DOHH2 (cell line): ENCODE data around the gene ADCY7.

Source experiments
- H3F3A ChIP-seq: fragments of 200-600 bp; sonication (generic), shearing (Covaris generic); 2 replicates; pipeline ENCODE4 v1.6.0; 2016; ENCODE audit warnings: antibody characterized with exemption, mild to moderate bottlenecking; ENCODE audit not compliant: control insufficient read depth, insufficient read depth
- H3K27ac ChIP-seq: fragments of 200-600 bp; sonication (generic); 2 replicates; pipeline ENCODE4 v1.5.1; 2014; ENCODE audit warnings: low read depth, mild to moderate bottlenecking, low read length, moderate library complexity
- H3K27me3 ChIP-seq: fragments of 200-600 bp; sonication (generic); 2 replicates; pipeline ENCODE4 v1.6.1; 2014; ENCODE audit warnings: mild to moderate bottlenecking, low read length, mixed read lengths; ENCODE audit not compliant: control insufficient read depth
- H3K36me3 ChIP-seq: fragments of 200-600 bp; sonication (generic); 2 replicates; pipeline ENCODE4 v1.6.1; 2014; ENCODE audit warnings: mild to moderate bottlenecking, low read length, moderate library complexity, mixed read lengths; ENCODE audit not compliant: control insufficient read depth
- H3K4me1 ChIP-seq: fragments of 200-600 bp; sonication (generic); 2 replicates; pipeline ENCODE4 v1.6.1; 2014; ENCODE audit warnings: mild to moderate bottlenecking, low read length, mixed read lengths; ENCODE audit not compliant: control insufficient read depth
- H3K4me2 ChIP-seq: fragments of 200-600 bp; sonication (generic); 2 replicates; pipeline ENCODE4 v1.6.0; 2014; ENCODE audit warnings: mild to moderate bottlenecking, low read length, moderate library complexity
- H3K4me3 ChIP-seq: fragments of 200-600 bp; sonication (generic); 2 replicates; pipeline ENCODE4 v1.5.1; 2014; ENCODE audit warnings: mild to moderate bottlenecking, low read length, mixed read lengths
- H3K79me2 ChIP-seq: fragments of 200-600 bp; sonication (generic); 2 replicates; pipeline ENCODE4 v1.6.1; 2014; ENCODE audit warnings: mild to moderate bottlenecking, low read length, mixed read lengths; ENCODE audit not compliant: control insufficient read depth
- H3K9me2 ChIP-seq: fragments of 200-600 bp; sonication (generic); replicated peaks from 2 replicates; pipeline ENCODE4 v1.6.1; 2014; ENCODE audit warnings: mild to moderate bottlenecking, low read length, mixed read lengths; ENCODE audit not compliant: control insufficient read depth
- H3K9me3 ChIP-seq: fragments of 200-600 bp; sonication (generic); 2 replicates; pipeline ENCODE4 v1.6.1; 2014; ENCODE audit warnings: antibody characterized with exemption, low read length, mixed read lengths; ENCODE audit not compliant: control insufficient read depth, insufficient read depth
- H4K20me1 ChIP-seq: fragments of 200-600 bp; sonication (generic); 2 replicates; pipeline ENCODE4 v1.6.0; 2014; ENCODE audit warnings: low read depth, mild to moderate bottlenecking, antibody characterized with exemption, low read length, moderate library complexity; ENCODE audit not compliant: control insufficient read depth, insufficient read depth
- CTCF ChIP-seq: fragments of 200-600 bp; sonication (generic); IDR thresholded peaks from one replicate; pipeline ENCODE4 v1.5.1; 2014; ENCODE audit warnings: antibody characterized with exemption, mild to moderate bottlenecking, low read depth, low read length; ENCODE audit not compliant: poor library complexity, severe bottlenecking
- EZH2phosphoT487 ChIP-seq: fragments of 200-600 bp; sonication (generic); IDR thresholded peaks from 2 replicates; pipeline ENCODE4 v1.6.1; 2017; ENCODE audit warnings: borderline replicate concordance, mild to moderate bottlenecking, antibody characterized with exemption, low read length, moderate library complexity, mixed read lengths

The ADCY7 gene

GRCh38 chr16:50247123-50247905, 19.0 kb upstream of the ADCY7 start:
- Histone ChIP-seq H3K36me3 (no peaks in the 10 kb centered on the region), H3K4me3 (no peak overlapping the region), H3K4me2 (no peak overlapping the region), H4K20me1 (no peaks in the 10 kb centered on the region), H3K27me3 (peaks cover 24% of the 10 kb centered on the region), H3K9me2 (no peaks in the 10 kb centered on the region), H3K79me2 (no peaks in the 10 kb centered on the region), H3K27ac (no peak overlapping the region), H3K9me3 (no peaks in the 10 kb centered on the region), H3F3A (no peaks in the 10 kb centered on the region), H3K4me1 (peaks cover 9% of the 10 kb centered on the region)
- no peak for TF ChIP-seq EZH2phosphoT487
- no peak for TF ChIP-seq CTCF

DNA sequence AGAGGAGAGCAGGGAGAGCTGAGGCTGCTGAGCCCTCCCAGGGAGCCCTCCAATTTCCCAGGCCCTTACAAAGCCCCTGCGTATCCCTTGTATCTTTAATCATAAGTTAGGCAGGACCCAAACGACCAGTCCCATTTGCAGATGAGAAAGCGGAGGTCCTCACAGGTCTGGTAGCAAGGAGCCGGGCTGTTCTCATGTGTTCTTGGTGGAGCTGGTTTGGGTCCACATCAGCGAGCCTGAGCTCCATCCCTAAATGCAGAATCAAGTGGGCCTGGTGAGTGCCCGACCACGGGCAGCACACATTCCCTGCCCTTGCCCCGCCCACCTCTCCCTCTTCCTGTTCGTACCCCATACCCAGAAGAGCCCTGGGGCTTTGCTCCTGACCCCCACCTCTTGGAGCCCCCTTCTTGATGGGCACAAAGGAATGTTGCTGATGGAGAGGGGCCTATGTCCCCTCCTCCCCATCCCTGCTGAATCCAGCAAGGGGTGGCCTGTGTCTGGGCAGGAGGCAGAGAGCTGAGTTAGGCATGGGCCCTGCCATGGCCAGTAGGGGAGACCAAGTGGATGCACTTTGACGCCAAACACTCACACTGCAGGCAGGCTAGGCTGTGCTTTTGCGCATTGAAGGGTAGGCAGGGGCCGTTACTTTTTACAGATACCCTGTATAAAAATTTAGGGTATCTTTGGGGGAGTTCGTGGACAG, 18.3 kb upstream of the ADCY7 start:
- Histone ChIP-seq H3K4me2 (no peak overlapping the region), H4K20me1 (no peaks in the 10 kb centered on the region), H3K79me2 (no peaks in the 10 kb centered on the region), H3K27ac (no peak overlapping the region), H3K9me3 (no peaks in the 10 kb centered on the region), H3F3A (no peaks in the 10 kb centered on the region), H3K4me1 (peaks cover 9% of the 10 kb centered on the region), H3K27me3 (peaks cover 24% of the 10 kb centered on the region), H3K36me3 (no peaks in the 10 kb centered on the region), H3K4me3 (no peak overlapping the region), H3K9me2 (no peaks in the 10 kb centered on the region)
- TF ChIP-seq EZH2phosphoT487 (no peak), CTCF (no peak)

DNA sequence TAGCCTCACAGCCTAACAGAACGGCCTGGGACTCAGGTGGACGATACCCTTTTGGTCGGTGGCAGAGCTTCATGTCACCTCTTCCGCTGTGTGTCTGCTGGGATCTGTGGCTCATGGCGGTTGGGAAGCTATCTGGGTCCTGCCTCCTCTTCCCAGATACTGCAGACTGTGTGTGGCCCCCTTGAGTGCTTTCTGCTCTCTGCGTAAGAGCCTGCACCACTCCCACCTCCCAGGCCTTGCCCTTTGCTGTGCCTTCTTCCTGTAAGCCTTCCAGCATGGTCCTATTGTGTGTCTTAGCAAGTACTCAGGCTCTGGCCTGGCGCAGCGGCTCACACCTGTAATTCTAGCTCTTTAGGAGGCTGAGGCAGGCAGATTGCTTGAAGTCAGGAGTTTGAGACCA, 17.5 kb upstream of the ADCY7 start:
- no peaks in the 10 kb centered on the region for H3K9me3 ChIP-seq
- no peaks in the 10 kb centered on the region for H3K9me2 ChIP-seq
- peaks cover 26% of the 10 kb centered on the region for H3K27me3 ChIP-seq
- peaks cover 9% of the 10 kb centered on the region for H3K4me1 ChIP-seq
- H3K36me3 ChIP-seq = no peaks in the 10 kb centered on the region
- no peaks in the 10 kb centered on the region for H4K20me1 ChIP-seq
- H3K79me2 ChIP-seq = no peaks in the 10 kb centered on the region
- no peak overlapping the region for H3K4me3 ChIP-seq
- H3K27ac ChIP-seq = no peak overlapping the region
- no peaks in the 10 kb centered on the region for H3F3A ChIP-seq
- TF ChIP-seq CTCF = no peak
- no peak for TF ChIP-seq EZH2phosphoT487
- H3K4me2 ChIP-seq = no peak overlapping the region
